AG09319 (cell line): ENCODE results near the gene CNTROB.
A peak's percentile ranks its signal among the peaks of the same experiment; 100 is the strongest.

Source experiments
- DNase-seq: peaks from one replicate; pipeline ENCODE4 v3.0.0-alpha.2; 2010; ENCODE audit warnings: low read depth; ENCODE audit errors: extremely low read depth
- CTCF ChIP-seq: IDR thresholded peaks from 2 replicates; pipeline ENCODE4 v1.5.1; 2011; ENCODE audit warnings: low read depth, mild to moderate bottlenecking, inconsistent platforms, low read length, moderate library complexity

The CNTROB gene

DNA sequence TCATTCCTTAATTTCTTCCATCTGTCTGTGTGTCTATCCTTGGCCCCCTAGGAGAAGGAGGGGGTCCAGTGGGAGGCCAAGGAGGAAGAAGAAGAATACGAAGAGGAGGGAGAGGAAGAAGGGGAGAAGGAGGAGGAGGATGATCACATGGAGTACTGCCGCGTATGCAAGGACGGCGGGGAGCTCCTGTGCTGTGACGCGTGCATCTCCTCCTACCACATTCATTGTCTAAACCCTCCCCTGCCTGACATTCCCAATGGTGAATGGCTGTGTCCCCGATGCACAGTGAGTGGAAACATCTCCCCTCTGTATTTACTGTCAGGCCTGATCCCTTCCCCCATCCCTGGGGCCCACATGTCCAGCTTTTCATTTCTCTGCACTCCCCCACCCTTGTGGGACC is 37.1 kb upstream of the CNTROB start:
- no peak for DNase-seq
- TF ChIP-seq CTCF, result no peak

- TF ChIP-seq CTCF, result no peak
These were observed 34.9 kb upstream of the CNTROB start for GRCh38 chr17:7897090-7897489.

GRCh38 chr17:7897773-7898172 is 34.2 kb upstream of the CNTROB start:
- no peak for DNase-seq
- TF ChIP-seq CTCF, result peak; percentile 43

More at GRCh38 chr17:7897090-7897489, 34.9 kb upstream of the CNTROB start:
- no peak for DNase-seq

DNA sequence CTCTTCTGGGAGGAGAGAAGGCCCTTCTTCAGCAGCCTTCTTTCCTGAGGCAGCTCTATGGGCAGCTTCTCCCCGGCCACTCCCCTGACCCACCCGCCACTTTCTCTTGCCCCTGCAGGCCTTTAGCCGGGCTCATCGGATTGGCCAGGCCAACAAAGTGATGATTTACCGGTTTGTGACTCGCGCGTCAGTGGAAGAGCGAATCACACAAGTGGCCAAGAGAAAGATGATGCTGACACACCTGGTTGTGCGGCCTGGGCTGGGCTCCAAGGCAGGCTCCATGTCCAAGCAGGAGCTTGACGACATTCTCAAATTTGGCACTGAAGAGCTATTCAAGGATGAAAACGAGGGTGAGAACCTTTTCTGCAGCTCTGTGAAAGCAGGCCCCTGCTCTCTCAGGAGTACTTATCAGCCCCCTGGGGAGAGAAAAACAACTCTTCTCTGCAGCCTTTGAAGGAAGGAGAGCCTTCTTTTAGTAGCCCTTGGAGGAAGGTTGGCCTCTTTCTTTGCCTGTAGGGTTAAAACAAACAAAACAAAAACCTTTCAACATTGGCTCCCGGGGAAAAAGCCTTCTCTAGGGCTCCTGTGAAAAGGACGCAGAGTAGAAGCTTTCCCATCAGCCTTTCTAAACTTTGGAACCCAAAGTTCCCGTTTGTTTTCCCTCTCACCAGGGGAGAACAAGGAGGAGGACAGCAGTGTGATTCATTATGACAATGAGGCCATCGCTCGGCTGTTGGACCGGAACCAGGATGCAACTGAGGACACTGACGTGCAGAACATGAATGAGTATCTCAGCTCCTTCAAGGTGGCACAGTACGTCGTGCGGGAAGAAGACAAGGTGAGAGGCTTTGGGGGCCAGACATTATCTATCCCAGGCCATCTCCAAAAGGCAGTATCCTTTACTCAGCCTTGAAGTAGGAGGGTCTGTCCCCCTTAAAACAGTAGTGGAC is 28.6 kb upstream of the CNTROB start:
- no peak for TF ChIP-seq CTCF
- DNase-seq, result no peak

GRCh38 chr17:7909089-7909488 is 22.9 kb upstream of the CNTROB start:
- DNase-seq, result no peak
- no peak for TF ChIP-seq CTCF

GRCh38 chr17:7910281-7910680 is 21.7 kb upstream of the CNTROB start:
- no peak for TF ChIP-seq CTCF
- no peak for DNase-seq

- DNase-seq, result no peak
- TF ChIP-seq CTCF, result no peak
These were observed 21.3 kb upstream of the CNTROB start for GRCh38 chr17:7910711-7911110.
